Mesothelial cell of epicardium (in vitro differentiated cells): ENCODE data around the gene SPIRE1. TPM values are rescaled to one million over a fixed set of nuclear protein-coding genes. Genes with fewer than 3 reads are reported as not detected.

ENCODE experiments used
- DNase-seq, 2 experiments: peaks; one replicate each; pipeline ENCODE4 v3.0.0; 2021; ENCODE audit warnings: low spot score in 2 of 2; ENCODE audit not compliant: unreplicated experiment in 2 of 2
- H3K27ac Mint-ChIP-seq: 2 replicates; pipeline ENCODE4 v1.8.0; 2021; ENCODE audit warnings: mixed read lengths
- H3K27me3 Mint-ChIP-seq: 2 replicates; pipeline ENCODE4 v1.8.0; 2021; ENCODE audit warnings: low read depth, mixed read lengths
- H3K36me3 Mint-ChIP-seq: 2 replicates; pipeline ENCODE4 v1.8.0; 2021; ENCODE audit warnings: mixed read lengths
- H3K4me1 Mint-ChIP-seq: 2 replicates; pipeline ENCODE4 v1.8.0; 2021; ENCODE audit warnings: mixed read lengths
- H3K4me3 Mint-ChIP-seq: 2 replicates; pipeline ENCODE4 v1.8.0; 2021; ENCODE audit warnings: mild to moderate bottlenecking, moderate library complexity, mixed read lengths
- H3K9me3 Mint-ChIP-seq: 2 replicates; pipeline ENCODE4 v1.8.0; 2021; ENCODE audit warnings: mixed read lengths
- CTCF ChIP-seq: fragments of 200-600 bp; sonication (generic); IDR thresholded peaks from one replicate; pipeline ENCODE4 v1.5.0; 2021; ENCODE audit warnings: antibody characterized with exemption; ENCODE audit not compliant: unreplicated experiment
- total RNA-seq: library from RNA; stranded (reverse); gene quantifications from 3 replicates; pipeline ENCODE4 v1.2.1, GENCODE V29; 2021

Gene SPIRE1
- total RNA-seq, 1 donor from 2014 or later, result 24.2 TPM

- no peak for DNase-seq
- Mint-ChIP-seq H3K27me3 (no peaks in the 10 kb centered on the region), H3K4me3 (no peak overlapping the region), H3K9me3 (peaks cover 3% of the 10 kb centered on the region), H3K27ac (peak overlapping the region; percentile 16), H3K36me3 (no peaks in the 10 kb centered on the region), H3K4me1 (peaks cover 19% of the 10 kb centered on the region)
- TF ChIP-seq CTCF, result no peak
Observed at GRCh38 chr18:12599543-12599942, 58.4 kb downstream of the SPIRE1 start.

- no peaks in the 10 kb centered on the region for H3K36me3 Mint-ChIP-seq
- DNase-seq, result no peak
- no peak for TF ChIP-seq CTCF
- H3K4me1 Mint-ChIP-seq, result peaks cover 19% of the 10 kb centered on the region
- H3K27me3 Mint-ChIP-seq, result no peaks in the 10 kb centered on the region
- peak overlapping the region; percentile 73 for H3K27ac Mint-ChIP-seq
- peaks cover 4% of the 10 kb centered on the region for H3K9me3 Mint-ChIP-seq
- no peak overlapping the region for H3K4me3 Mint-ChIP-seq
Observed at GRCh38 chr18:12598181-12598930, 59.6 kb downstream of the SPIRE1 start.

- H3K9me3 Mint-ChIP-seq, result peaks cover 4% of the 10 kb centered on the region
- no peaks in the 10 kb centered on the region for H3K36me3 Mint-ChIP-seq
- H3K4me1 Mint-ChIP-seq, result peaks cover 19% of the 10 kb centered on the region
- TF ChIP-seq CTCF, result no peak
- no peak for DNase-seq
- peak overlapping the region; percentile 74 for H3K27ac Mint-ChIP-seq
- no peak overlapping the region for H3K4me3 Mint-ChIP-seq
- no peaks in the 10 kb centered on the region for H3K27me3 Mint-ChIP-seq
Observed at GRCh38 chr18:12597760-12598159, 60.1 kb downstream of the SPIRE1 start.

- peaks cover 19% of the 10 kb centered on the region for H3K4me1 Mint-ChIP-seq
- no peak for DNase-seq
Observed at GRCh38 chr18:12595571-12596255, 62.2 kb downstream of the SPIRE1 start.

GRCh38 chr18:12593866-12594265 is 64.0 kb downstream of the SPIRE1 start:
- DNase-seq, result no peak
- no peaks in the 10 kb centered on the region for H3K36me3 Mint-ChIP-seq
- no peak for TF ChIP-seq CTCF
- H3K4me1 Mint-ChIP-seq, result peaks cover 17% of the 10 kb centered on the region
- no peak overlapping the region for H3K4me3 Mint-ChIP-seq
- no peaks in the 10 kb centered on the region for H3K27me3 Mint-ChIP-seq
- peaks cover 4% of the 10 kb centered on the region for H3K9me3 Mint-ChIP-seq
- no peak overlapping the region for H3K27ac Mint-ChIP-seq

More at GRCh38 chr18:12595571-12596255, 62.2 kb downstream of the SPIRE1 start:
- H3K27me3 Mint-ChIP-seq, result no peaks in the 10 kb centered on the region
- H3K36me3 Mint-ChIP-seq, result no peaks in the 10 kb centered on the region
- peaks cover 4% of the 10 kb centered on the region for H3K9me3 Mint-ChIP-seq
- no peak overlapping the region for H3K27ac Mint-ChIP-seq
- H3K4me3 Mint-ChIP-seq, result no peak overlapping the region
- TF ChIP-seq CTCF, result no peak
